HepG2 (cell line): ENCODE measurements around the gene NOS1AP. TPM values are rescaled to one million over a fixed set of nuclear protein-coding genes. Genes with fewer than 3 reads are reported as not detected.

Source experiments
- ATF3 ChIP-seq: sonication (generic); formaldehyde crosslinking; IDR thresholded peaks from 2 replicates; pipeline ENCODE4 v1.4.0; 2020; ENCODE audit warnings: missing genetic modification reagents
- BATF2 ChIP-seq: sonication (generic); formaldehyde crosslinking; IDR thresholded peaks from 2 replicates; pipeline ENCODE4 v1.8.0; 2022; ENCODE audit warnings: mild to moderate bottlenecking, missing genetic modification reagents, moderate library complexity
- CCDC6 ChIP-seq: sonication (generic); formaldehyde crosslinking; IDR thresholded peaks from 2 replicates; pipeline ENCODE4 v1.8.1; 2022; ENCODE audit warnings: mild to moderate bottlenecking, missing genetic modification reagents, moderate library complexity
- HOXA5 ChIP-seq: sonication (generic); formaldehyde crosslinking; IDR thresholded peaks from 2 replicates; pipeline ENCODE4 v1.4.0; 2020; ENCODE audit warnings: missing genetic modification reagents
- NBN ChIP-seq: fragments of 450-650 bp; conservative IDR thresholded peaks from 2 replicates; pipeline ENCODE4 v1.6.1; 2017
- PCBP1 ChIP-seq: fragments of 200-400 bp; formaldehyde crosslinking; IDR thresholded peaks from 2 replicates; pipeline ENCODE4 v1.6.1; 2017; ENCODE audit warnings: mild to moderate bottlenecking, low read depth, low read length, borderline replicate concordance
- POLR2A ChIP-seq, 2 experiments: IDR thresholded peaks; 2 replicates each; pipeline ENCODE4 v1.6.1; 2011; ENCODE audit warnings: low read depth in 2 of 2, low read length in 2 of 2, mild to moderate bottlenecking in 1 of 2, moderate library complexity in 1 of 2; ENCODE audit not compliant: insufficient read depth in 1 of 2
- REST ChIP-seq, 2 experiments: IDR thresholded peaks; 2 replicates each; pipeline ENCODE4 v1.6.1; 2011 to 2012; ENCODE audit warnings: low read length in 2 of 2, borderline replicate concordance in 1 of 2, low read depth in 1 of 2, mild to moderate bottlenecking in 1 of 2, moderate library complexity in 1 of 2
- RFXANK ChIP-seq: IDR thresholded peaks from 2 replicates; pipeline ENCODE4 v1.6.1; 2016
- SP2 ChIP-seq: sonication (generic); formaldehyde crosslinking; IDR thresholded peaks from 2 replicates; pipeline ENCODE4 v1.5.1; 2020; ENCODE audit warnings: mild to moderate bottlenecking, missing genetic modification reagents
- TRAFD1 ChIP-seq: sonication (generic); formaldehyde crosslinking; IDR thresholded peaks from 2 replicates; pipeline ENCODE4 v1.5.1; 2020; ENCODE audit warnings: missing genetic modification reagents, mild to moderate bottlenecking, borderline replicate concordance
- ZBTB10 ChIP-seq: sonication (generic); formaldehyde crosslinking; IDR thresholded peaks from 2 replicates; pipeline ENCODE4 v1.4.0; 2020; ENCODE audit warnings: missing genetic modification reagents, borderline replicate concordance
- ZMYM3 ChIP-seq: sonication (generic); formaldehyde crosslinking; IDR thresholded peaks from 2 replicates; pipeline ENCODE4 v1.5.1; 2020; ENCODE audit warnings: mild to moderate bottlenecking, missing genetic modification reagents
- ZNF20 ChIP-seq: sonication (generic); formaldehyde crosslinking; IDR thresholded peaks from 2 replicates; pipeline ENCODE4 v1.4.0; 2020; ENCODE audit warnings: mild to moderate bottlenecking, moderate library complexity, missing genetic modification reagents
- ZNF44 ChIP-seq: sonication (generic); formaldehyde crosslinking; IDR thresholded peaks from 2 replicates; pipeline ENCODE4 v1.5.1; 2020; ENCODE audit warnings: mild to moderate bottlenecking, missing genetic modification reagents
- ZNF570 ChIP-seq: sonication (generic); formaldehyde crosslinking; IDR thresholded peaks from 2 replicates; pipeline ENCODE4 v1.4.0; 2020; ENCODE audit warnings: mild to moderate bottlenecking, missing genetic modification reagents, borderline replicate concordance
- polyA plus RNA-seq, 8 experiments: library from polyadenylated mRNA; depleted of rRNA in 3 of 8; stranded (reverse) in 7 of 8; unstranded in 1 of 8; fragments of >200 nt; fragmentation: Illumina TruSeq in 4 of 8; extraction: Trizol in 4 of 8; gene quantifications; 2 replicates each; pipeline versions ENCODE4 v1.2.1 to v1.2.3, GENCODE V29; 2011 to 2016; ENCODE audit warnings: low read depth in 4 of 8, missing spikeins in 1 of 8, mixed read lengths in 1 of 8; ENCODE audit not compliant: insufficient read depth in 1 of 8
- total RNA-seq, 5 experiments: library from RNA; depleted of rRNA; stranded (reverse); fragments of >200 nt; fragmentation: Illumina TruSeq; extraction: Trizol; gene quantifications; 2 replicates each; pipeline ENCODE4 v1.2.3, GENCODE V29; 2016; ENCODE audit warnings: low read depth in 1 of 5

Gene NOS1AP
- total and polyA plus RNA-seq, 2 of the 13 experiments (the other 11 are each of a cell fraction or from before 2014, with no cell fraction given): 2.0 to 3.3 TPM

- TF ChIP-seq REST (IDR thresholded peaks at IDR 0.05; ENCODE audit: borderline replicate concordance in 1 of 2, low read depth in 1 of 2, low read length in 2 of 2) (0 out of 4 replicates have a peak, but pooled peaks of 1 of the 2 experiments have one; percentile 26), ATF3 (CRISPR knock-in tag) (no peak), SP2 (CRISPR knock-in tag) (no peak), ZNF570 (no peak), HOXA5 (CRISPR knock-in tag) (no peak), RFXANK (no peak), PCBP1 (no peak), BATF2 (no peak), ZNF20 (CRISPR knock-in tag) (no peak), TRAFD1 (CRISPR knock-in tag) (no peak), ZBTB10 (CRISPR knock-in tag) (0 out of 2 replicates have a peak, but pooled peaks have one; percentile 22), ZMYM3 (peak; percentile 66), CCDC6 (peak; percentile 50; the same call in 1 of the 2 replicates), POLR2A (IDR thresholded peaks at IDR 0.05; ENCODE audit: insufficient read depth in 1 of 2, low read depth in 2 of 2, low read length in 2 of 2) (no peak), ZNF44 (CRISPR knock-in tag) (0 out of 2 replicates have a peak, but pooled peaks have one; percentile 56), NBN (no peak)
These were observed 165.8 kb downstream of the NOS1AP start (continued) for GRCh38 chr1:162235241-162235800.
